ENCODE results near the gene PHACTR3. TPM values are rescaled to one million over a fixed set of nuclear protein-coding genes. Genes with fewer than 3 reads are reported as not detected.

PHACTR3 gene
- total and polyA plus RNA-seq, 2 of the 8 experiments (the other 6 are each of a cell fraction or from before 2014, with no cell fraction given), result 0.05 to 0.13 TPM

GRCh38 chr20:59806578-59806975 lies 202.2 kb downstream of the PHACTR3 start:
- no peak overlapping the region for H2BK5ac ChIP-seq (ENCODE audit: low read depth, low read length)
- H4K91ac ChIP-seq (replicated peaks; ENCODE audit: insufficient read length, low read length), result no peak overlapping the region
- H3K9ac ChIP-seq (replicated peaks in 1 of 4; ENCODE audit: extremely low read depth in 1 of 4, low read depth in 3 of 4, low read length in 3 of 4), result no peak overlapping the region
- FAIRE-seq (no peak), DNase-seq (ENCODE audit: low read depth in 1 of 2, low spot score in 2 of 2) (no peak)
- no peak overlapping the region for H2BK20ac ChIP-seq (ENCODE audit: low read length)
- no peak overlapping the region for H4K5ac ChIP-seq (ENCODE audit: insufficient read length, low read depth, low read length)
- no peaks in the 10 kb centered on the region for H3K4me1 ChIP-seq (replicated peaks in 1 of 4; ENCODE audit: control insufficient read depth in 3 of 4, insufficient read depth in 4 of 4, low read length in 3 of 4)
- H3K9me3 ChIP-seq (ENCODE audit: insufficient read depth in 2 of 2, low read depth in 1 of 2, low read length in 1 of 2), result peaks cover 85 to 92% of the 10 kb centered on the region in 2 experiments
- H3K14ac ChIP-seq (ENCODE audit: insufficient read length), result no peak overlapping the region
- ChIA-PET POLR2A (ENCODE audit: partially characterized antibody) (no interaction called here), CTCF (ENCODE audit: partially characterized antibody) (no interaction called here)
- H3K4me3 ChIP-seq (ENCODE audit: extremely low read depth in 1 of 4, insufficient read depth in 2 of 4, low read depth in 3 of 4, low read length in 4 of 4), result no peak overlapping the region
- H3K79me1 ChIP-seq (ENCODE audit: low read depth, low read length), result no peaks in the 10 kb centered on the region
- H3K56ac ChIP-seq (replicated peaks; ENCODE audit: insufficient read length, low read depth, low read length), result no peak overlapping the region
- no peak overlapping the region for H3K27ac ChIP-seq (ENCODE audit: low read depth, low read length)
- TF ChIP-seq TEAD4 (IDR thresholded peaks at IDR 0.05; ENCODE audit: low read depth, low read length) (no peak), HDAC2 (IDR thresholded peaks at IDR 0.05; ENCODE audit: borderline replicate concordance in 1 of 2, low read depth in 2 of 2, low read length in 2 of 2) (no peak)
- H3K4ac ChIP-seq (replicated peaks; ENCODE audit: insufficient read length, low read depth, low read length), result no peak overlapping the region
- no peak overlapping the region for H3K23ac ChIP-seq (ENCODE audit: insufficient read length)
- no peaks in the 10 kb centered on the region for H3K79me2 ChIP-seq (ENCODE audit: control insufficient read depth in 1 of 2, insufficient read depth in 2 of 2, low read length in 2 of 2)
- H2AFZ ChIP-seq (ENCODE audit: low read length), result no peak overlapping the region
- H2BK12ac ChIP-seq (ENCODE audit: low read depth, low read length), result no peak overlapping the region
- no peaks in the 10 kb centered on the region for H3K23me2 ChIP-seq (ENCODE audit: low read depth, low read length)
- no peak overlapping the region for H3K4me2 ChIP-seq (ENCODE audit: insufficient read depth in 1 of 2, low read depth in 2 of 2, low read length in 2 of 2)
- no peak overlapping the region for H2BK120ac ChIP-seq (replicated peaks; ENCODE audit: low read depth, low read length)
- H4K20me1 ChIP-seq (replicated peaks in 1 of 2; ENCODE audit: control insufficient read depth in 1 of 2, insufficient read depth in 2 of 2, low read length in 2 of 2), result no peaks in the 10 kb centered on the region
- no peaks in the 10 kb centered on the region for H3K36me3 ChIP-seq (ENCODE audit: control insufficient read depth in 2 of 4, insufficient read depth in 4 of 4, low read length in 3 of 4)
- H4K8ac ChIP-seq (ENCODE audit: extremely low read depth, insufficient read depth, low read length), result no peak overlapping the region
- H2BK15ac ChIP-seq (ENCODE audit: low read length), result no peak overlapping the region
- H2AK5ac ChIP-seq (ENCODE audit: low read depth, low read length), result no peak overlapping the region
- 77% methylated on average over 10 of the region's 10 CpGs; no CpG with 5 or more reads in 1 of the 2 experiments for WGBS, 2 experiments (ENCODE audit: extremely low coverage in 1 of 2, insufficient coverage in 1 of 2, insufficient read length in 1 of 2, insufficient replicate concordance in 2 of 2, low coverage in 1 of 2, low lambda C conversion rate in 2 of 2, missing lambda C conversion rate in 1 of 2)
- H3K18ac ChIP-seq (ENCODE audit: extremely low read depth, low read length), result no peak overlapping the region
- peaks cover 0 to 4% (median 0%) of the 10 kb centered on the region in 4 experiments; a peak in 1 of 7 replicates for H3K27me3 ChIP-seq (replicated peaks in 1 of 4; ENCODE audit: control insufficient read depth in 3 of 4, extremely low read depth in 1 of 4, insufficient read depth in 3 of 4, low read length in 3 of 4)
